Central memory CD4-positive, alpha-beta T cell (primary cell): ENCODE measurements around the gene NEK3.
"Not testable (repeated sequence)": the region's sequence is repeated elsewhere in the genome, so short reads cannot be mapped to it uniquely, and the experiment has no call there.

ENCODE experiments used
- DNase-seq: peaks from one replicate; pipeline ENCODE4 v3.0.0; 2022

The NEK3 gene

DNA sequence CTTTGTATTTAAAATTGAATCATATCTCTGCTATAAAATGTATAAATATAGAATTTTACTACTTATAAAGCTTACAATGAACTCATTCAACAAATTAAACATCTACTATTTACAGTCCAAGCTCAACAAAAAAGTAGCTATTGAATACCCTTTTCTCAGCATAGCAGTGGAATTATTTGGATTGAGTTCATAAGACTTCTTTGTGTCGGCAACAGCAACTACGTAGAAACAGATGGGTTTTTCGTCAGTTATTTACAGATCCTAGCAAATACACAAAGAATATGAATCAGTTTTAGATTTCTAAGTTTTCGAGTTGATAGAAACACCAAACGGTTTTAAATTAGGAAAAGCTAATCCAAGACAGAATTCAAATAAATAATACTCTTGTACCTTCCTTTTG lies 10.4 kb upstream of the NEK3 start:
- DNase-seq = no peak

DNA sequence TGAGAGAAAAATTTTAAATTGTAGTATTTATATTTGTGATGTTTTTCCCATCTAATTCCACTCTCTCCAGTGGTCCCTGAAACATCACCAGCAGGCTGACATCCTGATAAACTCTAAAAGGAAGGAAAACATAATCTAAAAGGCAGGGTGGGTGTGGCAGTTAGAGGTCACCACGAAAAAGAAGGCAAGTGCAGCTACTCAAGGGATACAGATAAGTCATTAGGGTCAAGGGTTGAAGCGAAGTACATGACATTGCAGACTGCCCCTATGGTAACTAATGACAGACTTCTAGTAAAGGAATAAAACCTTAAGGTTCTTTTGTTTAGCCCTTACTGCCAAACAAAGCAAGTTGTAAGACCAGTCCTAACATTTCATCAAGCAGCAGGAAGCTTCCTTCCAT lies 6.0 kb upstream of the NEK3 start:
- no peak for DNase-seq

DNA sequence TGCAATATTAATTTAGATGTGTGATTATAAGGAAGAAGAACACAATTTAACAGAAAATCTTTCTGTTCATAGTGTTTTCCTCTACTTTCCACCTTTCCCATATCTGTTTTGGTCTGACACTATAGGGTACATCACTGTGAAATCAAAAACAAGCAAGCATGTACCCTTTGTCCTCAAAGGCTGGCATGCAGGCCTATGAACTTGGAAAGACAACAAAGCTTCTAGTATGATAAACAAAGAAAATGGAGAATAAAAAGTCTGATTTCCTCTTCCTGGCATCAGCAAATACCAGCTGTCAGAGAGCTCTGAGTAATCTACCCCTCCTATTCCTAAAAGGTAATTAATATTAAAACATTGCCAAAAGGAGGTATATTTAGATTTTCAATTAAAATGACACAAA lies 5.6 kb upstream of the NEK3 start:
- no peak for DNase-seq

DNA sequence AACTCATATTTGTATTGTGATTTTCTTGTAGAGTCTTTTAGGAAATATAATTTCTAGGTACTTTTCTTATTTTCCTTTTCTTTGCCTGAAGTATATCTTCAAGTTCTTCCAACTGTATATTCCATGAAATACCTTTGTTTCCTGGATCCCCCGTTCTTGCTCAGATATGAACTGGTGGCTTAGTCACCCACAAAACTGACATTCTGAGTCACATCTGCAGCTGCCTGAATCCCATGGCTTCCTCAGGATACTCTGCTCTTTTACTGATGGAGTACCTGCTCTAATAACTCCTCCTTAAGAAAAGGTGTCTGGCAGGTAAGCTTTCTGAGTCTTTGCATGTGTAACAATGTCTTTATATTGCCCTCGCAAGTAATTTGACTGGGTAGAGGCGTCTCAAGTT lies 4.5 kb upstream of the NEK3 start:
- DNase-seq = not testable (repeated sequence)

DNA sequence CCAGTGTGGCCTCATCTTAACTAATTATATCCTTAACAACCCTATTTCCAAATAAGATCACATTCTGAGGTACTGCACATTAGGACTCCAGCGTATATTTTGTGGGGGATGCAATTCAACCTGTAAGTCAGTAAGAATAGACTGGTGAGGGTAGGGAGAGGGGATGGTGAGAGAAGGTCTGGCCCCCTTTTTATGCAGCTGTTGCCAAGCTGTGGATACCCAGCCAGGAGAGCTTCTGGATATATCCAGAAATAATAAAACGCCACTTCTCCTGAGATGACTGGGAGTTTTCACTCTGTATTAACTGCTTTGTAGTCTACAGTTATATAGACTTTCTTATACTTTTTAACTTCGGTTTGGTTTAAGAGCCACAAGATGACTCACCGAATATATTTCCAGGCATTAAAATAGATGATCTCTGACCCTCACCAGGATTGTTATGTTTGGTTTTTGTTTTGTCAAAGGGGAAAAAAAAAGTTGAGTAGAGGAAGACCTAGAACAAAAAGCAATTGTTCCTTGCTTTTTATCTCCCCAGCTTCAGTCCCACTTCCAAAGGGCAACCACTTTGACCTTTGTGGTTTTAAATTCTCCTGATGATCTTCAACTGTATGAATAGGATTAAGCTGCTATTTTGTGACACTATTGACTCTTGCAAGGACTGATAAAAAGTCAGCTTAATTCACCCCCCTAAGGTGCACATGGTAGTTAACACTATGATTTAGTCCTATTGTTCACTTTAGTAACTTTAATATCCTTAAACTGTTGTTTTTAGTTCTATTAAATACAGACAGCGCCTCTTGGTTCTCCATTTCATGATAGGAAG lies 3.1 kb upstream of the NEK3 start:
- no peak for DNase-seq

DNA sequence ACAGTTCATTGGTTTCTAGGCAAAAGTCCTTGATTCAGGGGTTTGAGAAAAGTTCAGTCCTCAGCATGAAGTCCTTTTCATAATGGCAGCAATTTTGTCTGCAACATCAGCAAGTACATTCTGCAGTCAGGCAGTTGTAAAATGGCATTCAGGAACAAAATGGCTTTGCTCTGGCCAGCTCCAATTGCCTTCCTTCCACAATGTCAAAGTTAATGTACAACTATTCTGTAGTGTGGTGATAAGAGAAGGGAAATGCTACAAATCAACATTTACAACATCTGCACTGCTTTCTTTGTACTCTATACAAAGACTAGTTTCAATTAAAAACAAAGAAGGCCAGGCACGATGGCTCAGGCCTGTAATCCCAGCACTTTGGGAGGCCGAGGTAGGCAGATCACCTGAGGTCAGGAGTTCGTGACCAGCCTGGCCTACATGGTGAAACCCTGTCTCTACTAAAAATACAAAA lies 1.8 kb upstream of the NEK3 start:
- DNase-seq = no peak

DNA sequence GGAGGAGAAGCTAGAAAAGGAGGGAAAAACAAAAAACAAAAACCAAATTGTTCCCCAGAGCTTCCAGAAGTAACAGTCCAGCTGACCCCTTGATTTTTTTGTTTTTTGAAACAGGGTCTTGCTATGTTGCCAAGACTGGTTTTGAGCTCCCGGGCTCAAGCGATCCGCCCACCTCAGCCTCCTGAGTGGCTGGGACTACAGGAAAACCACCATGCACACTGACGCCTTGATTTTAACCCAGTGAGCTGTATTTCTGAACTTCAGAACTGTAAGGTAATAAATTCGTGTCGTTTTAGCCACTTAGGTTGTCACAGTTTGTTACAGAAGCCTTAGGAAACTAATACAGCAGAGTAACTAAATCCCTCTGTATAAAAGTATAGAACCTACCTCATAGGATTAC lies 1.1 kb upstream of the NEK3 start:
- DNase-seq = no peak

DNA sequence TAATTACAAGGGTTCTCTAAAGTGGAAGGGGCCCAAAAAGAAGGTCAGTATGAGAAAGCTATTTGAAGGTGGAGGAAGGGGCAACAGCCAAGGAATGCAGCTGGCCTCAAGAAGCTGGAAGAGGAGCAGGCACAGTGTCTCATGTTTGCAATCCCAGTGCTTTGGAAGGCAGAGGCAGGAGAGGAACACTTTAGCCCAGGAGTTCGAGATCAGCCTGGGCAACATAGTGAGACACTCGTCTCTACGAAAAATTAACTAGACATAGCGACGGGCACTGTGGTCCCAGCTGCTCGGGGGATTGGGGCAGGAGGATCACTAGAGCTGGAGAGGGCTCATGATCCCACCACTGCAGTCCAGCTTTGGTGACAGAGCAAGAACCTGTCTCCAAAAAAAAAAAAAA lies 656 bp upstream of the NEK3 start:
- no peak for DNase-seq

DNA sequence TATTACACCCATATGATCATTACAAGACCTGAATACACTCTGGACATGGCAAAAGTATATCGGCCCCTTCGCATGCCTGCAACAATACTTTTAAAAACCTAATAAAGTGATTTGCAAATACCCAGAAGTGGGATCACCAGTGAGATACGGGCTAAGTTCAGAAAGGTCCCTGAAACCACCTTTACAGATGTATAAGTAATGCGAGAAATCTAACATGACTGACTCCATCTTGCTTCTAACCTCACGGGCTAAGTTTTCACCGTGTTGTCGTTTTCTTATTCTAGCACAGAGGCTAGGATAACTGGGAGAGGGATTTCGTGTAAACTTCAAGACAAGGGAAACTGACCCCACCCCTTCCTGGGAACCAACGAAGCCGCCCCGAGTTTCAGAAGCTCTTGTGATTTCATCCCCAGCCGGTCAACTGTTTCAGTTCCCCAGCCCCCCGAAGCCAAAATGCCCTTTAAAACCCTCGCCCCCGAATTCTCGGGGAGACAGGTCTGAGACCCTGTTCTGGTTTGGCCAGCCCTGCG lies 703 bp downstream of the NEK3 start:
- DNase-seq = no peak

DNA sequence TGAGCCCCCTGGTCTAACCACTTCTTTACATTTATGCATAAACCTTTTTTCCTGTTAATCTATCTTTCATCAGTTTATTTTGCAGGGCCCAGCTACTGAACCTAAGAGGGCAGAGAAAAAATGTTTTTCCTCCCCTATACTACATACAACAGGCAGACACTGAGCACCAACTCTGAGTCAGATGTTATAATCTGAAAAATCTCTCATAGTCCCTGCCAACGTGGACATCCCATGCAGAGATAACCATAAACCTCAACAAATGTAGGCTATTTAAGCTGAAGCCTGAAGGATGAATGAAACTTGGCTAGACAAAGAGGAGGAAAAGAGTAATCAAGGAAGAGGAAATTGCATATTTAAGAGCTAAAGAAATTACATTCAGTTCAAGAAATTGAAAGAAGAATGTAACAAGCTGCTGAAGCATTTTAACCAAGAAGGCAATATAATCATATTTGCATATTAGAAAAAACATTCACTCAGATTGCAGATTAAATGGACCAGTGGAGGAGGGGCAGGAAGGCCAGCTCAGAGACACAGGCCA lies 2.6 kb downstream of the NEK3 start:
- DNase-seq = no peak

DNA sequence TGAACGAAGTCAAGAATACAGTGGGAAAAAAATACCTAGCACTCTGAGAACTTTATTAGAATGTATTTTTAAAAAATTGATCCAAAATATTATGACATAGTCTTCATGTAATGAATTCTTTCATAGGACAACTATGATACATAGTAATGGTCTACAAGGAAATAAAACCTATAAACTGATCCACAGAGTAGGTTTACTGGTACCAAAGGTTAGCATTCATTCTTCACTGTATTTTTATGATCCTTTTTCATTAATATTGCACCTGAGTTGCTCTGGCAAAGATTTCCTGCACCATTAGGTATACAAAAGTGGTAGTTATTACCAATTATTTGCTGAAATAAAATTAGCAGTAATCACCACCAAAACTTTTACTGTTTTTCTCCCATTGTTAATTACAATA lies 4.2 kb downstream of the NEK3 start:
- DNase-seq = no peak

DNA sequence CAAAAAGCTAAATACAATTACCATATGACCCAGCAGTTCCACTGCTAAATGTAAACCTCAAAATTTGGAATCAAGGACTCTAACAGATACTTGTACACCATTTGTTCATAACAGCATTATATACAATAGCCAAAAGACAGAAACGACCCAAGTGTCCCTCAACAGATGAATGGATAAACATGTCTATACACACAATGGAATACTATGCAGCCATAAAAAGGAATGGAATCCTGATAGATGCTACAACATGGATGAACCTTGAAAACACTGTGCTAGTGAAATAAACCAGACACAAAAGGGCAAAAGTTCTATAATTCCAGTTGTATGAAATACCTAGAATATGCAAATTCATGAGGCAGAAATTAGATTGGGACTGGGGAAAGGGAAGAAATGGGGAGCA lies 12.2 kb downstream of the NEK3 start:
- DNase-seq = no peak

DNA sequence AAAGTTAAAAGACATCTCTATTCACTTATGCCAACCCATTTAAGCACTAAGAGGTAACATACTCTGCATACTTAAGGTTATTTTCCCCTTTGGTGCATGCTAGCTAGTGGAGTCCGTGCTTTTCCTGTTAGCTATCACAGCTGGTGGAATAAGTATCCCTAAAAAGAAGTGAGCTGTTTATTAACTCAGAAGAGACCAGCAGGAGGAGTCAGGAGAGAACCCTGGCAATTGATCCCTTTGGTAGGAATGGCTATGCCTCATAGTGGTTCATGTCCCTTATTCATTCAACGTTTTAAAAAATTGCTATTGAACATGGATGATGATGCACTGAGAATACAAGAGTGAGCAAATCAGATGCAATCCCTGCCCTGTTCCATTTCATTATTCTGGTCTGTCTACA lies 18.1 kb downstream of the NEK3 start:
- DNase-seq = no peak

DNA sequence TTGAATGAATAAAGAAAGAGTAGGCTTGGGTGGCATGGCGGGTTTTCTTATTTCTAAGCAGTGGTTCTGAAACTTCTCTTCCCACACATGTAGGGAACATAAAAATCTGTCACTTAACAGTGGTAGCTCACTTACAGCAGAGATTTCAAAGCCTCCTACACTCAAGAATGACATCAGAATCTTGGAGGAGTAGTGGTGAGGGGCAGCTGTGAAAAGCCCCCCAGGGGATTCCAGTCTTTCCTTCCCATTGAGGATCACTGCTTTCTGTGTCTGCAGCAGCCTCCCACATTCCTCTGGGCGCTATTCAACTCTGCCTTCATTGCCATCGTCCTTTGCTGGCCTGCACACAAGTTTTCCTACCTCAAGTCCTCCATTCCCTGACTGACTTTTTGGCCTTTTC lies 21.9 kb downstream of the NEK3 start:
- no peak for DNase-seq

DNA sequence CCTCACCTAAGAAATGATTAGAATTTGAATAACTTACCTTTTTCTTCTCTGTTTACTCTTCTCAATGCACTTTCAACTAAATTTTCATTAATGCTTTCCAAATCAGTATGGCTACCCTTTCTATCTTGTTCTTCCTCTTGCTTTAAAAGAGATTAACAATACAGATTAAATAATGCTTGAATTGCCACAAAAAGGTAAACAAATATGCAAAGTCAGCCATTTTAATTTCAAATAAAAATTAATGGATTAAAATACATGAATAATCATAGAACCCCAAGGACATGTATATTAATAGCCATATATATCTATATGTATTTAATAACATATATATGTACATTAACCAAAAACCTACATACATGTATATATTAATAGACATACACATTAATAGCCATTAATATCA lies 22.6 kb downstream of the NEK3 start:
- DNase-seq = no peak

DNA sequence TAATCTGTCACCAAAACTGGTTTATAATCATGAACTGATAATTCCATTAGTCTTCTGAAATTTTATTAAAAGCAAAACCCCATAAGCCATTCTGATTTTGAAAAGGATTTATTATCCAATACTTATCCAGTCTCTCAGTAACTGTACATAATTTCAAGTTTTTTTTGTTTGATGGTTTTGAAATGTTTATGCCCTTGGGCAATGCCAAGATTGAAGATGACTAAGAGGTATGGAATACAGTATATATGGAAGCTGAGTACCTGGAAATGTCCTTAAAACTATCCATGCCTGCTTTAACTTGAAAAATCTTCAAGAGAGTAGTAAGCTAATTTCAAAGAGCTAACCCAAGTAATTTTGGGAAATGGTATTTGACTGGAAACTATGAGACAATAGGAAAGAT lies 28.8 kb downstream of the NEK3 start:
- DNase-seq = no peak

DNA sequence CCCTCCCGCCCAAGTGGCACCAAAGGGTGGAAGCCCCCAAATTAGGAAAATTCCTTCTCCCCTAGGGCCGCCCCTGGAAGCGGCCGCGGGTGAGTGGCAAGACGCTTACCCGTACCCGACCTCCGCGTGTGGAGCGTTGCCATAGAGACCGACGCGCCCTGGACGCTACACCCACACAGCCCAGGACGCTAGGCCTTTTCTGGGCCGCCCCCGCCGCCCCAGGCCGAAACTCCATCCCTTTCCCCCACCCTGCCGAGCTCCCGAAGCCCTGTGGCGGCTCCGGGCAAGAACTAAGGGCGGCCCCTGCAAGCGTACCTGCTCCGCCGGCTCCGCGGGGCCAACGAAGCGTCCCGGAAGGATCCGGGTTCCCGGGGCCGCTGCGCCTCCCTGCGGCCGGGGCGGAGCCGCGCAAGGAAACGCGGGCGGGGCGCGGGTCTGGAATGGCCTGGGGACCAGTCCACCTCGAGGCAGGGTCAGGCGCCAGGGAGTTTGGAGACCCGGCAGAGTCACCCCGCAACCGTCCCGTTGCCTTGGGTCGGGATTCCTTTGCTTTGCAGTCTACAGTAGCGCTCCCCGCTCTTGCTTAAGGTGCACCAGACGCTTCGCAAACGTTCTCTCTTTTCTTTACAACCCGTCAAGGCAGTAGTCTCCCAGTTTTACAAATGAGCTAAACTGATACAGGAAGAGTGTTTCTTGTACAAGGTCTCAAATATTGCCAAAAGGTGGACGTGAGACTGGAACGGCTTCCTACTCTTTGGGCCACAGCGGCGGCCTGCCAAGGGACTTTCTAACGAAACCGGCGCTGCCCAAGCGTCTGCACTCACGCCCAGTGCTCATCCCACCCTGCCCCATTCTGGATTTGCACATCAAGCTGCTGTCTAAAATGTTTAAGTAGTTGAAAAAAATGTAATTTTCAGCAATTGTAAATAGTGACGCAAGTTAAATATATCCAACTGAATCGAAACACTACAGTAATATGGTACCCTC lies 30.4 kb downstream of the NEK3 start, which contains the start of gene NEK5:
NEK5 (minus strand) TSS at position 360 of the 987 bp plus-strand sequence. CDS start 1,591 bp downstream, outside the sequence.
- peak; percentile 44 for DNase-seq

DNA sequence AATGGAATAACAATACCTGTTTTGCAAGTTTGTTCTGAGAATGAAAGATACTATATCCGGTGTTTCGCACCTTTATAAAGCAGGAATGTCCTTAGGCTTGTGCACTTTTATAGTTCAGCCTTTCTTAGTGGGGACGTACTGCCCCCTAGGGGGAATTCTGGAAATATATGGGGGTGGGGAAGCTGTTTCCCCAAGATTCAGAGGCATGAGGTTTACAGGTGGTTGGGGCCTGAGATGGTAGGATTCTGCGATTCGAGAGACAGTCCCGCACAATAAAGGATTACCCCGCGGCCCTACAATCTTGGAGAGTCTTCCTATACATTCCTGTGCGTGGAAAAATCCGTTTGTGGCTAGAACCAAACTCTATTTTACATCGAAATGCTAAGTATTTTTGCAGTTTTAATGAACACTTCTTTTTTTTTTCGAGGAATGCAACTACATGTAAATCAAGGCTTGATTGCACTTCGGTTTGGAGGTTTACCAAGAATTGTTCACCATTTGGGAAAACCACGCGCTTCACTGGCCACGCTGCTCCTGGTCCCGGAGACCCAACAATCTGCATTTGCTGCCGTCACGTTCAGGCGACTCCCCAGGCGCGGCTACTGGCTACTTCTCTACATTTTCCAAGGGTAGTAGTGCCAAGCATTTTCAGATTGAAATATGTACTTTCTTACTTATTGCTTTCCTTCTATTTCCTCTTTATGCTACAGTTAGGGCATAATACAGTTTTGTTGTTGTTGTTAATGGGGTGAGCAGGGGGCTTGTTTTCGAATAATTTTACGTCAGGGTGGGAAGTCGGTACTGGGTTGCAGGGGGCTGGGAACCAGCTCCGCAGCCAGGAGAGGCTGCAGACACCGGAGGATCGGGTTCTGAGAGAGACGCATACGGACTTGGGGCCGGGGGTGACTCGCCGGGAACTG lies 31.4 kb downstream of the NEK3 start:
- peak; percentile 63 for DNase-seq

DNA sequence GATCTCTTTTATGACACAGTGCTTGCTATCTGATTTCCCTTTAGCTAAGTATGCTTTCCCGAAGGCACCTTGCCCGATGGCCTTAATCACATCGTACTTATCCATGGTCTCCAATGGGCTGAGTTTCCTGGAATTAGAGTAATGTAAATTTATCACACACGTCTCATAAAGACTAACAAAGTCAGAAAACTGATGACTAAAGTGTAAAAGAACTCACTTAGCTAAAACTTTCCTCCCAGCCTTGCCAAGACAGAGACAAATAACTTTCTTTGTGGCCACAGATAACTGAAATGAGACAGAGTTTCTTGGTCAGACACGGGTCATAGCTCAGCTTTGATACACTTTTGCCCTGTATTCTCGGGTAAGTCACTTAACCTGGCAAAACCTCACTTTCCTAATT lies 32.0 kb downstream of the NEK3 start:
- no peak for DNase-seq

DNA sequence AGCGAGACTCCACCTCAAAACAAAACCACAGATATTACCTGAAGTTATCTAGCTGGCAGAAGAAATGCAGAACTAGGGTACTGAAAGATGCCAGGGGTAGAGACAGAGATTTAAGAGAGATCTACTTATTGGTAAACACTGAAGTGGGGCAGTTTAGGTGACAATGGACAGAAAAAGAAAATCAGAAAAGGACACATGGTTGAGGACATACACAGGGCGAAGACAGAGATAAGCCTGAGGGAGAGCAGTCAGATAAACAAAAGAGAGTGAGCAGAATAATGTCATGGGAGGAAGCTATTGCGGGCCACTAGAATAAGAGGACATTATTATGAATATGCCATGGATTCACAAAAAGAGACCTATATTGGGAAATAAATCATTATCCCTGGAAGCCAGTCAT lies 33.9 kb downstream of the NEK3 start:
- DNase-seq = no peak

DNA sequence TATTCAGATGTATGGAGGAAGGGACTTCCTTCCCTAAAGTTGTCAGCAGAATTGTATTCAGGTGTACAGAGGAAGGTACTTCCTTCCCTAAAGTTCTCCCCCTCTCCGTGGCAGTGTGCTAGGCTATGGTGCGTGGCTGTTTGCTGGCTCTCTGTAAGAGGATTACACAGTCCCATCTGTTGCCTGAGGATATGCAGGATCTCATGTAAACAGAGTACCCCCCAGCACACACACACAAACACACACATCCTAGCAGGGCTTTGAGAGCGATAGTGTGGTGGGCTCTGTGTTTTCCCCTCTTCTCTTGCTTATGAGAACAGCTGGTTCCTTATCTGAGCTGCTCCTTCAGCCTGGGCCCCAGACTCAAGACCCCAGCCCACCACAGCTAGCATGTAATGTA lies 40.8 kb downstream of the NEK3 start:
- no peak for DNase-seq

DNA sequence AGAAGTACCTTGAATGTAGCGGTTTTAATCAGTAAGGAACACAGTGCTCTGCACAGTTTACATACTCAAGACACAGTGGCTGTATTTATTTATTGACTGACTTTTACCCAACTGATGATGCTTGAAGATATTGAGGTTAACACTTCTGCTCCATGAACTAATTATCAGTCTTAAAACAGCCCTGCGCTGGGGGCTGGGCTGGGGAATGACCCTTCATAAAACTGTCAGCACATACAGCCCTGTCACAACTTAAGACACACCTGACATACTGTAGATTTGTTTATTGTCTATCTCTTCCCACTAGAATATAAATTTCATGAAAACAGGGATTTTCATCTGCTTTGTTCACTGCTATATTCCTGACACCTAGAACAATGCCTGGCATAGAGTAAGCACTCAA lies 41.3 kb downstream of the NEK3 start:
- DNase-seq = no peak
